Measurements from ENCODE around the gene SORL1-AS1.
"Not testable (repeated sequence)": the region's sequence is repeated elsewhere in the genome, so short reads cannot be mapped to it uniquely, and the experiment has no call there.

Gene SORL1-AS1

GRCh38 chr11:121414141-121414913 is 38.4 kb downstream of the SORL1-AS1 start:
- no peaks in the 10 kb centered on the region for H3K36me3 ChIP-seq (ENCODE audit: control insufficient read depth, insufficient read depth, low read length)
- H3K4me3 ChIP-seq (ENCODE audit: extremely low read depth, insufficient read depth, low read length, poor library complexity, severe bottlenecking) = no peak overlapping the region
- WGBS, 2 experiments (ENCODE audit: insufficient coverage in 2 of 2) = 85 to 100% methylated on average over 2 of the region's 2 CpGs
- no peaks in the 10 kb centered on the region for H3K9me3 ChIP-seq (ENCODE audit: control insufficient read depth, low read length)
- no peaks in the 10 kb centered on the region for H3K4me1 ChIP-seq (ENCODE audit: control insufficient read depth, insufficient read depth, low read length, poor library complexity, severe bottlenecking)
- H3K27ac ChIP-seq (ENCODE audit: low read depth, low read length, severe bottlenecking) = no peak overlapping the region

GRCh38 chr11:121412711-121413415 is 39.9 kb downstream of the SORL1-AS1 start:
- 60 to 80% methylated on average over 1 of the region's 4 CpGs for WGBS, 2 experiments (ENCODE audit: insufficient coverage in 2 of 2)
- H3K27ac ChIP-seq (ENCODE audit: low read depth, low read length, severe bottlenecking) = no peak overlapping the region

GRCh38 chr11:121412000-121412587 is 40.7 kb downstream of the SORL1-AS1 start:
- H3K36me3 ChIP-seq (ENCODE audit: control insufficient read depth, insufficient read depth, low read length) = no peaks in the 10 kb centered on the region
- no peaks in the 10 kb centered on the region for H3K9me3 ChIP-seq (ENCODE audit: control insufficient read depth, low read length)
- H3K27ac ChIP-seq (ENCODE audit: low read depth, low read length, severe bottlenecking) = no peak overlapping the region
- no peak overlapping the region for H3K4me3 ChIP-seq (ENCODE audit: extremely low read depth, insufficient read depth, low read length, poor library complexity, severe bottlenecking)
- no peaks in the 10 kb centered on the region for H3K4me1 ChIP-seq (ENCODE audit: control insufficient read depth, insufficient read depth, low read length, poor library complexity, severe bottlenecking)
- WGBS, 2 experiments (ENCODE audit: insufficient coverage in 2 of 2) = 87 to 100% methylated on average over 4 of the region's 4 CpGs

More at GRCh38 chr11:121412711-121413415, 39.9 kb downstream of the SORL1-AS1 start:
- H3K9me3 ChIP-seq (ENCODE audit: control insufficient read depth, low read length) = no peaks in the 10 kb centered on the region
- no peaks in the 10 kb centered on the region for H3K36me3 ChIP-seq (ENCODE audit: control insufficient read depth, insufficient read depth, low read length)
- no peak overlapping the region for H3K4me3 ChIP-seq (ENCODE audit: extremely low read depth, insufficient read depth, low read length, poor library complexity, severe bottlenecking)
- no peaks in the 10 kb centered on the region for H3K4me1 ChIP-seq (ENCODE audit: control insufficient read depth, insufficient read depth, low read length, poor library complexity, severe bottlenecking)

- not testable (repeated sequence) for H3K36me3 ChIP-seq (ENCODE audit: control insufficient read depth, insufficient read depth, low read length); H3K4me3 ChIP-seq (ENCODE audit: extremely low read depth, insufficient read depth, low read length, poor library complexity, severe bottlenecking); H3K4me1 ChIP-seq (ENCODE audit: control insufficient read depth, insufficient read depth, low read length, poor library complexity, severe bottlenecking); H3K27ac ChIP-seq (ENCODE audit: low read depth, low read length, severe bottlenecking); H3K9me3 ChIP-seq (ENCODE audit: control insufficient read depth, low read length)
Observed at GRCh38 chr11:121411330-121411729, 41.4 kb downstream of the SORL1-AS1 start.

- WGBS, 2 experiments (ENCODE audit: insufficient coverage in 2 of 2) = 100% methylated on average over 1 of the region's 2 CpGs; no CpG with 5 or more reads in 1 of the 2 experiments
- not testable (repeated sequence) for H3K9me3 ChIP-seq (ENCODE audit: control insufficient read depth, low read length)
Observed at GRCh38 chr11:121410041-121410440, 42.7 kb downstream of the SORL1-AS1 start.

GRCh38 chr11:121408830-121409229 is 43.9 kb downstream of the SORL1-AS1 start:
- H3K27ac ChIP-seq (ENCODE audit: low read depth, low read length, severe bottlenecking) = no peak overlapping the region
- H3K4me1 ChIP-seq (ENCODE audit: control insufficient read depth, insufficient read depth, low read length, poor library complexity, severe bottlenecking) = no peaks in the 10 kb centered on the region
- 80 to 100% methylated on average over 1 to 2 of the region's 2 CpGs for WGBS, 2 experiments (ENCODE audit: insufficient coverage in 2 of 2)
- no peaks in the 10 kb centered on the region for H3K9me3 ChIP-seq (ENCODE audit: control insufficient read depth, low read length)
- H3K4me3 ChIP-seq (ENCODE audit: extremely low read depth, insufficient read depth, low read length, poor library complexity, severe bottlenecking) = no peak overlapping the region
- no peaks in the 10 kb centered on the region for H3K36me3 ChIP-seq (ENCODE audit: control insufficient read depth, insufficient read depth, low read length)

More at GRCh38 chr11:121410041-121410440, 42.7 kb downstream of the SORL1-AS1 start:
- not testable (repeated sequence) for H3K27ac ChIP-seq (ENCODE audit: low read depth, low read length, severe bottlenecking); H3K4me3 ChIP-seq (ENCODE audit: extremely low read depth, insufficient read depth, low read length, poor library complexity, severe bottlenecking); H3K36me3 ChIP-seq (ENCODE audit: control insufficient read depth, insufficient read depth, low read length); H3K4me1 ChIP-seq (ENCODE audit: control insufficient read depth, insufficient read depth, low read length, poor library complexity, severe bottlenecking)

GRCh38 chr11:121406291-121406690 is 46.5 kb downstream of the SORL1-AS1 start:
- Histone ChIP-seq H3K9me3 (ENCODE audit: control insufficient read depth, low read length) (peaks cover 7% of the 10 kb centered on the region), H3K4me1 (ENCODE audit: control insufficient read depth, insufficient read depth, low read length, poor library complexity, severe bottlenecking) (no peaks in the 10 kb centered on the region), H3K4me3 (ENCODE audit: extremely low read depth, insufficient read depth, low read length, poor library complexity, severe bottlenecking) (no peak overlapping the region), H3K27ac (ENCODE audit: low read depth, low read length, severe bottlenecking) (no peak overlapping the region), H3K36me3 (ENCODE audit: control insufficient read depth, insufficient read depth, low read length) (no peaks in the 10 kb centered on the region)
- 52 to 53% methylated on average over 2 of the region's 2 CpGs for WGBS, 2 experiments (ENCODE audit: insufficient coverage in 2 of 2)

- Histone ChIP-seq H3K4me1 (ENCODE audit: control insufficient read depth, insufficient read depth, low read length, poor library complexity, severe bottlenecking) (no peaks in the 10 kb centered on the region), H3K36me3 (ENCODE audit: control insufficient read depth, insufficient read depth, low read length) (no peaks in the 10 kb centered on the region), H3K9me3 (ENCODE audit: control insufficient read depth, low read length) (peaks cover 7% of the 10 kb centered on the region), H3K4me3 (ENCODE audit: extremely low read depth, insufficient read depth, low read length, poor library complexity, severe bottlenecking) (no peak overlapping the region), H3K27ac (ENCODE audit: low read depth, low read length, severe bottlenecking) (no peak overlapping the region)
- WGBS, 2 experiments (ENCODE audit: insufficient coverage in 2 of 2) = no CpG with 5 or more reads among the region's 1 CpG
Observed at GRCh38 chr11:121405646-121406045, 47.1 kb downstream of the SORL1-AS1 start.

- Histone ChIP-seq H3K9me3 (ENCODE audit: control insufficient read depth, low read length) (no peaks in the 10 kb centered on the region), H3K27ac (ENCODE audit: low read depth, low read length, severe bottlenecking) (no peak overlapping the region), H3K36me3 (ENCODE audit: control insufficient read depth, insufficient read depth, low read length) (no peaks in the 10 kb centered on the region), H3K4me3 (ENCODE audit: extremely low read depth, insufficient read depth, low read length, poor library complexity, severe bottlenecking) (no peak overlapping the region), H3K4me1 (ENCODE audit: control insufficient read depth, insufficient read depth, low read length, poor library complexity, severe bottlenecking) (no peaks in the 10 kb centered on the region)
- 89 to 95% methylated on average over 3 of the region's 4 CpGs for WGBS, 2 experiments (ENCODE audit: insufficient coverage in 2 of 2)
Observed at GRCh38 chr11:121394785-121395184, 58.0 kb downstream of the SORL1-AS1 start.

GRCh38 chr11:121393855-121394254 is 58.9 kb downstream of the SORL1-AS1 start:
- Histone ChIP-seq H3K4me3 (ENCODE audit: extremely low read depth, insufficient read depth, low read length, poor library complexity, severe bottlenecking) (no peak overlapping the region), H3K27ac (ENCODE audit: low read depth, low read length, severe bottlenecking) (no peak overlapping the region), H3K36me3 (ENCODE audit: control insufficient read depth, insufficient read depth, low read length) (no peaks in the 10 kb centered on the region), H3K9me3 (ENCODE audit: control insufficient read depth, low read length) (no peaks in the 10 kb centered on the region), H3K4me1 (ENCODE audit: control insufficient read depth, insufficient read depth, low read length, poor library complexity, severe bottlenecking) (no peaks in the 10 kb centered on the region)
- 83 to 93% methylated on average over 1 to 4 of the region's 4 CpGs for WGBS, 2 experiments (ENCODE audit: insufficient coverage in 2 of 2)

All from mesodermal cell (in vitro differentiated cells).